OCI-LY7 (cell line): ENCODE data around the gene MFSD6.

ENCODE experiments used
- CTCF ChIP-seq: fragments of 200-600 bp; sonication (generic); conservative IDR thresholded peaks from 2 replicates; pipeline ENCODE4 v1.5.1; 2014; ENCODE audit warnings: mild to moderate bottlenecking, antibody characterized with exemption, low read length, moderate library complexity, mixed read lengths
- EZH2phosphoT487 ChIP-seq: fragments of 200-600 bp; sonication (generic); IDR thresholded peaks from 2 replicates; pipeline ENCODE4 v1.6.1; 2018; ENCODE audit warnings: low read depth, borderline replicate concordance, mild to moderate bottlenecking, mixed run types, antibody characterized with exemption, low read length, moderate library complexity, mixed read lengths

GRCh38 chr2:190468814-190469569 lies 60.8 kb downstream of the MFSD6 start:
- TF ChIP-seq CTCF (no peak), EZH2phosphoT487 (no peak)
